Measurements from ENCODE around the gene REEP6.

GRCh38 chr19:1483979-1484428 is 7.0 kb upstream of the REEP6 start:
- TF ChIP-seq CTCF (IDR thresholded peaks at IDR 0.05 in 8 of 11, conservative IDR thresholded peaks at IDR 0.05 in 3 of 11): no peak
- no peak for TF ChIP-seq POLR2A (IDR thresholded peaks at IDR 0.05)
- no peak for TF ChIP-seq POLR2AphosphoS5 (IDR thresholded peaks at IDR 0.05)
